WERI-Rb-1 (cell line): ENCODE measurements around the gene NABP2.

Source experiments
- DNase-seq: peaks from one replicate; pipeline ENCODE4 v3.0.0-alpha.2; 2020
- H3K27ac ChIP-seq: fragments of 250-450 bp; sonication (Bioruptor Pico); 2 replicates; pipeline ENCODE4 v1.5.1; 2020; ENCODE audit warnings: mild to moderate bottlenecking, moderate library complexity
- H3K27me3 ChIP-seq: fragments of 250-450 bp; sonication (Bioruptor Pico); 2 replicates; pipeline ENCODE4 v1.5.1; 2021; ENCODE audit warnings: mild to moderate bottlenecking, low read depth, moderate library complexity; ENCODE audit not compliant: insufficient read depth, severe bottlenecking
- H3K36me3 ChIP-seq: fragments of 250-450 bp; sonication (Bioruptor Pico); 2 replicates; pipeline ENCODE4 v1.5.1; 2020; ENCODE audit warnings: mild to moderate bottlenecking, moderate library complexity
- H3K4me3 ChIP-seq: 2 replicates; pipeline ENCODE4 v1.5.1; 2011; ENCODE audit warnings: low read depth, mild to moderate bottlenecking, control low read depth, low read length
- H3K9me3 ChIP-seq: fragments of 250-450 bp; sonication (Bioruptor Pico); 2 replicates; pipeline ENCODE4 v1.5.1; 2021; ENCODE audit warnings: mild to moderate bottlenecking, moderate library complexity; ENCODE audit not compliant: severe bottlenecking
- CTCF ChIP-seq: IDR thresholded peaks from 2 replicates; pipeline ENCODE4 v1.5.1; 2011; ENCODE audit warnings: low read depth, mild to moderate bottlenecking, control low read depth, inconsistent platforms, low read length

NABP2 gene

DNA sequence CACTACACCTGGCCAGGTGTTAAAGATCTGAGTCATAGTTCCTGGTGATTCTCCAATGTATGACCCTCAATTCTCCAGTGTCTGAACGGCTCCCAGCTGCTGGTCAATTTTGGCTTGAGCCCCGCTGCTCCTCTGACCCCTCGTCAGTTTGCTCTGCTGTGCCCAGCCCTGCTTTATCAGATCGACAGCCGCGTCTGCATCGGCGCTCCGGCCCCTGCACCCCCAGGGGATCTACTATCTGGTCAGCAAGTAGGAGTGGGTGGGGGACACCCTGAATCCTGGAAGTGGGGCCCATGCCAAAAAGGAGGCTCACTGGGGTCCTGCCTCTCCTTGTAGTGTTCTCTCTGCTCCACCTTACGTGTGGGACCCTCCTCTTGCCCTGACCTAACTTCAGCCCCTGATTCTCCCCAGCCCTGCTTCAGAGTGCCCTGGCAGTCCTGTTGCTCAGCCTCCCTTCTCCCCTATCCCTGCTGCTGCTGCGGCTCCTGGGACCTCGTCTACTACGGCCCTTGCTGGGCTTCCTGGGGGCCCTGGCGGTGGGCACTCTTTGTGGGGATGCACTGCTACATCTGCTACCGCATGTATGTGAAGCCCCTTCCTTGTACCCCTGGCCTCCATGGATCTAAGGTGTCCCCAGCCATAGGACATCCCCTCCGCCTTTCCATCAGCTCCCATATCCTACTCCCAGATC lies 10.7 kb downstream of the NABP2 start:
- no peak overlapping the region for H3K4me3 ChIP-seq
- TF ChIP-seq CTCF = no peak
- H3K27me3 ChIP-seq = no peaks in the 10 kb centered on the region
- DNase-seq = no peak
- H3K27ac ChIP-seq = no peak overlapping the region
- H3K36me3 ChIP-seq = peaks cover 12% of the 10 kb centered on the region; the same call in 1 of the 2 replicates
- H3K9me3 ChIP-seq = no peaks in the 10 kb centered on the region

- TF ChIP-seq CTCF = no peak
Measured at GRCh38 chr12:56236091-56236490, 11.9 kb downstream of the NABP2 start.

DNA sequence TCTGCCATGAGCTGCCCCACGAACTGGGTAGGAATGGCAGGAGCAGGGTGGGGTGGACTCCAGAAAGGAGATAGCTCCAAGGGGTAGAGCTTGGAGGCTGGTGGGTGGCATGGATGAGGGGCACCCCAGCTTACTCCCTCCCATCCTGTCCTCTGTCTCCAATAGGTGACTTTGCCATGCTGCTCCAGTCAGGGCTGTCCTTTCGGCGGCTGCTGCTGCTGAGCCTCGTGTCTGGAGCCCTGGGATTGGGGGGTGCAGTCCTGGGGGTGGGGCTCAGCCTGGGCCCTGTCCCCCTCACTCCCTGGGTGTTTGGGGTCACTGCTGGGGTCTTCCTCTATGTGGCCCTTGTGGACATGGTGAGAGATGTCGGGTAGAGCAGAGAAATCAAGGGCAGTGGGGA lies 12.8 kb downstream of the NABP2 start:
- Histone ChIP-seq H3K36me3 (peaks cover 25% of the 10 kb centered on the region), H3K27me3 (no peaks in the 10 kb centered on the region), H3K27ac (no peak overlapping the region), H3K4me3 (no peak overlapping the region), H3K9me3 (no peaks in the 10 kb centered on the region)
- no peak for DNase-seq
- TF ChIP-seq CTCF = no peak

More at GRCh38 chr12:56236091-56236490, 11.9 kb downstream of the NABP2 start:
- DNase-seq = no peak
- Histone ChIP-seq H3K9me3 (no peaks in the 10 kb centered on the region), H3K27me3 (no peaks in the 10 kb centered on the region), H3K4me3 (no peak overlapping the region), H3K36me3 (peaks cover 17% of the 10 kb centered on the region), H3K27ac (no peak overlapping the region)

- Histone ChIP-seq H3K9me3 (no peaks in the 10 kb centered on the region), H3K27ac (no peak overlapping the region), H3K27me3 (no peaks in the 10 kb centered on the region), H3K36me3 (peaks cover 28% of the 10 kb centered on the region), H3K4me3 (no peak overlapping the region)
- TF ChIP-seq CTCF = no peak
- no peak for DNase-seq
Measured at GRCh38 chr12:56237552-56237951, 13.4 kb downstream of the NABP2 start.

DNA sequence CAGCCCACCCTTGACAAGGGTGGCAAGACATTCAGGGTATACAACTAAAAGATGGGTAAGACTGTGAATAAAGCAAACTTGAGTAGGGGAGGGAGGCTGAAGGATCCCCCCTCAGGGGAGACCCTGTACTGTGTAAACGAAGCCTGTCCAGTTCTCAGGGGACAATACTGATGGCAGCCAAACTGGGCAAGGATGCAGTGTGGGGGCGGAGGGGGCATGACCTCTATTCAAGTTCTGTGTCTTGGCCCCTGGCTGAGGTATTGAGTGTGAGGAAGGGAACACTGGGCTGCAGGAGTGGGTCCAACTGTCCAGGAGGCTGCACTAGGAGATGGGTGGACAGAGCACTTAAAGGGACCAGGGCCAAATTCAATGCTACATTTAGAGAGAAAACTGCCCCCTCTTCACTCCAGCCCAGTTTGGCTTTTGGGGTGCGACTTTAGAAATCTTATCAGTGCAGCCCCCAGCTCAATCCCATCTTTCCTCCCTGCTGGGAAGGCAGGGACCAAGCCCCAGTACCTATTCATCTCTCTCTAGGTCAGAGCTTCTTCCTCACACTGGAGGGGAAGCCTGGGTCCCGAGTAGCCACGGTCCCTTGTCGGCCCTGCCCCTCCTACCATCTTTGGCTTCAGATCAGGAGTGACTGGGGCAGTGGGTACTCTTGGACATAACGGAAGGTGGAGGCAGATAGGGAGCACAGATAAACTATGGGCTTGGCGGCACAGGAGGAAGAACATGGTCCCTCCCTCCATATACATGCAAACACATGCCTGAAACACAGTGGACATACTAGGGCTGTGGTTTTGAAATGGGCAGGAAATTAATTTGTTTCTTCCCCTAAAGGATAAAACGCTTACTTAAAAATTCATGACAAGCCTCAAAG lies 17.5 kb downstream of the NABP2 start:
- no peaks in the 10 kb centered on the region for H3K27me3 ChIP-seq
- no peak for TF ChIP-seq CTCF
- H3K9me3 ChIP-seq = no peaks in the 10 kb centered on the region
- no peak overlapping the region for H3K4me3 ChIP-seq
- peaks cover 63% of the 10 kb centered on the region for H3K36me3 ChIP-seq
- DNase-seq = no peak
- no peak overlapping the region for H3K27ac ChIP-seq
